ENCODE results near the gene IGSF22.

IGSF22 gene

DNA sequence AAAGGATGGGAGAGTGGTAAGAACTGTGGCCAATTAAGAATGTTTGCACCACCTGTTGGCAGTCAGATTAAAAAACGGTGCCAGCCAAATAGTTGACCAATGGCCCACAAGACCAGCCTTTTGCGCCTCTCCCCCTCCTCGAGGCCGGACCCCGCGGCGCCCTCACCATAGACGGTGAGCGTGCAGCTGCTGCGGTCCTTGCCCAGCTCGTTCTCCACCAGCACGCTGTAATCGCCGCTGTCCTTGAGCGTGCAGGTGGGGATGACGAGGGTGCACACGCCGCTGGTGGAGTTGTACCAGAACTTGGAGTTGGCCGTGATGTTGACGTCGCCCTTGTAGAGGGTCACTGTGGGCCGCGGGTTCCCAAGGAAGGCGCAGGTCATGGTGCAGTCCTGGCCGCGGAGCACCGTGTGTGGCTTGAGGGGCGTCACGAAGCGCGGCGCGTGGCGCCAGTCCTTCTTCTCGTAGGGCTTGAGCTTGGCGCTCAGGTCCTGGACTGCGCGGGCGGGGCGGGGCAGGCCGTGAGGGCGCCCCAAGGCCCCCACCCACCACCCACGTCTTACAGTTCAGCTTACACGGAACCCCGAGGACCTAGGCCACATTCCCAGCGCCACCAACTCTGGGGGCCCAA lies 20.2 kb downstream of the IGSF22 start:
- Histone ChIP-seq H3K27me3 (no peaks in the 10 kb centered on the region), H3K36me3 (peaks cover 0 to 19% (median 18%) of the 10 kb centered on the region in 3 donors), H3K9me3 (no peaks in the 10 kb centered on the region), H3K27ac (peak overlapping the region; percentile 79 to 80), H3K4me1 (peaks cover 0 to 29% (median 10%) of the 10 kb centered on the region in 4 donors), H3K4me3 (peak overlapping the region; percentile 51 to 66)
- no peak for TF ChIP-seq CTCF (IDR thresholded peaks at IDR 0.05)
- intact Hi-C loops (cut with DNase I; ENCODE audit: low total_unique reads): no loop called here
- DNase-seq: peak; percentile 41 to 73

- no peak for TF ChIP-seq CTCF (IDR thresholded peaks at IDR 0.05)
- intact Hi-C loops (cut with DNase I; ENCODE audit: low total_unique reads): no loop called here
- Histone ChIP-seq H3K4me3 (no peak overlapping the region), H3K36me3 (peaks cover 0 to 19% (median 18%) of the 10 kb centered on the region in 3 donors), H3K9me3 (no peaks in the 10 kb centered on the region), H3K27ac (no peak overlapping the region), H3K4me1 (peaks cover 0 to 39% (median 11%) of the 10 kb centered on the region in 4 donors), H3K27me3 (no peaks in the 10 kb centered on the region)
- DNase-seq: no peak
Observed at GRCh38 chr11:18704698-18705097, 21.3 kb downstream of the IGSF22 start.

GRCh38 chr11:18704045-18704645 lies 21.8 kb downstream of the IGSF22 start:
- intact Hi-C loops (cut with DNase I; ENCODE audit: low total_unique reads): no loop called here
- TF ChIP-seq CTCF (IDR thresholded peaks at IDR 0.05): no peak
- Histone ChIP-seq H3K27ac (no peak overlapping the region), H3K4me3 (no peak overlapping the region), H3K36me3 (peaks cover 0 to 19% (median 18%) of the 10 kb centered on the region in 3 donors), H3K4me1 (peaks cover 0 to 45% (median 16%) of the 10 kb centered on the region in 4 donors), H3K9me3 (no peaks in the 10 kb centered on the region), H3K27me3 (no peaks in the 10 kb centered on the region)
- DNase-seq: no peak

GRCh38 chr11:18703001-18703763 lies 22.8 kb downstream of the IGSF22 start:
- H3K27ac ChIP-seq: no peak overlapping the region
- no peak for TF ChIP-seq CTCF (IDR thresholded peaks at IDR 0.05)
- no peak overlapping the region for H3K4me3 ChIP-seq
- H3K27me3 ChIP-seq: no peaks in the 10 kb centered on the region
- intact Hi-C loops (cut with DNase I; ENCODE audit: low total_unique reads): no loop called here
- no peak for DNase-seq
- no peaks in the 10 kb centered on the region for H3K9me3 ChIP-seq
- H3K4me1 ChIP-seq: peaks cover 0 to 50% (median 16%) of the 10 kb centered on the region in 4 donors
- peaks cover 0 to 19% (median 18%) of the 10 kb centered on the region in 3 donors for H3K36me3 ChIP-seq

DNA sequence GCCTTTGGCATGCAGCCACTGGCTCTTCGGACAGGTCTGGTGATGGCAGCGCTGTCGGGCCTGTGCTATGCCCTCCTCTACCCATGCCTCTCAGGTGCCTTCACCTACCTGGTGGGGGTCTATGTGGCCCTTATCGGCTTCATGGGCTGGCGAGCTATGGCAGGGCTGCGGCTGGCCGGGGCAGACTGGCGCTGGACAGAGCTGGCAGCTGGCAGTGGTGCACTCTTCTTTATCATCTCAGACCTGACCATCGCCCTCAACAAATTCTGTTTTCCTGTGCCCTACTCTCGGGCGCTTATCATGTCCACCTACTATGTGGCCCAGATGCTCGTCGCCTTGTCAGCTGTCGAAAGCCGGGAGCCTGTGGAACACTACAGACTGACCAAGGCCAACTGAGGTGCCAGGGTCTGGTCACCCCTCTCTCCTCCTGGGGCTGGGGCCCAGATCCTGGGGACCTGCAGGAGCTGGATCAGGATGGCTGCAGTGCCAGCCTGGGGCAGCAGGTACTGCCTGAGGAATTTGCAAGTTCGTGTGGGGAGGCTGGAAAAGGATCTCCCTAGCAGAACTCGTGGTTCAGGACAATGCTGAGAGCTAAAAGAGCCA lies 24.3 kb downstream of the IGSF22 start:
- no peak for DNase-seq
- no peak for TF ChIP-seq CTCF (IDR thresholded peaks at IDR 0.05)
- Histone ChIP-seq H3K4me1 (peaks cover 0 to 50% (median 16%) of the 10 kb centered on the region in 4 donors), H3K9me3 (no peaks in the 10 kb centered on the region), H3K27ac (no peak overlapping the region), H3K36me3 (peaks cover 0 to 19% (median 18%) of the 10 kb centered on the region in 3 donors), H3K4me3 (no peak overlapping the region), H3K27me3 (no peaks in the 10 kb centered on the region)
- intact Hi-C loops (cut with DNase I; ENCODE audit: low total_unique reads): no loop called here
